H1 (cell line): ENCODE results near the gene NDUFA12. TPM values are rescaled to one million over a fixed set of nuclear protein-coding genes. Genes with fewer than 3 reads are reported as not detected.

Experiments used
- CBX5 ChIP-seq: fragments of 300-800, 300-1000 bp; sonication (generic); IDR thresholded peaks from 2 replicates; pipeline ENCODE4 v1.7.1; 2016; ENCODE audit warnings: antibody characterized with exemption, low read length, low read depth
- CHD1 ChIP-seq: IDR thresholded peaks from 2 replicates; pipeline ENCODE4 v1.6.1; 2012; ENCODE audit warnings: low read depth, low read length, improper control_type of control experiment
- HDAC2 ChIP-seq, 2 experiments: fragments of 300-600 bp in 1 of 2; sonication (generic) in 1 of 2; IDR thresholded peaks; 2 replicates each; pipeline ENCODE4 v1.6.1; 2011 to 2012; ENCODE audit warnings: low read depth in 2 of 2, low read length in 2 of 2, mild to moderate bottlenecking in 2 of 2, moderate library complexity in 2 of 2, borderline replicate concordance in 1 of 2, inconsistent platforms in 1 of 2
- JUND ChIP-seq: IDR thresholded peaks from 2 replicates; pipeline ENCODE4 v1.6.1; 2011; ENCODE audit warnings: mild to moderate bottlenecking, improper control_type of control experiment, low read length
- RXRA ChIP-seq: IDR thresholded peaks from 2 replicates; pipeline ENCODE4 v1.6.1; 2011; ENCODE audit warnings: low read depth, mild to moderate bottlenecking, low read length, moderate library complexity; ENCODE audit not compliant: insufficient read depth
- SIN3A ChIP-seq, 2 experiments: IDR thresholded peaks in 1 of 2; conservative IDR thresholded peaks in 1 of 2; 2 replicates each; pipeline ENCODE4 v1.6.1; 2011 to 2012; ENCODE audit warnings: low read length in 2 of 2, improper control_type of control experiment in 1 of 2, low read depth in 1 of 2, mild to moderate bottlenecking in 1 of 2
- ZNF274 ChIP-seq: IDR thresholded peaks from 2 replicates; pipeline ENCODE4 v1.7.0; 2012; ENCODE audit warnings: low read length, borderline replicate concordance; ENCODE audit errors: extremely low read depth
- polyA plus RNA-seq, 7 experiments: library from polyadenylated mRNA; depleted of rRNA in 3 of 7; stranded (reverse) in 5 of 7; unstranded in 2 of 7; fragments of >200 nt in 5 of 7; fragments of 200-250 nt in 2 of 7; gene quantifications; 1 replicate in 5 of 7; 2 replicates in 1 of 7; 4 replicates in 1 of 7; pipeline versions ENCODE4 v1.2.1 to v1.2.3, GENCODE V29; 2011 to 2013; ENCODE audit warnings: missing spikeins in 2 of 7, mixed read lengths in 2 of 7
- total RNA-seq: library from RNA; stranded (reverse); fragmentation: NEBNext Ultra II Directional; extraction: Animal tissue kit (Norgen Biotek cat#: 25700); gene quantifications from 2 replicates; pipeline ENCODE4 v1.2.1, GENCODE V29; 2021
- TF ChIP-seq, protein P1 (sequence below): fragments of 300-600 bp; sonication (generic); IDR thresholded peaks from 2 replicates; pipeline ENCODE4 v1.7.1; 2012; ENCODE audit warnings: low read length, moderate library complexity, mild to moderate bottlenecking, inconsistent platforms; ENCODE audit not compliant: insufficient replicate concordance
- TF ChIP-seq, protein P2 (sequence below): IDR thresholded peaks from 2 replicates; pipeline ENCODE4 v1.6.1; 2012; ENCODE audit warnings: inconsistent platforms
- TF ChIP-seq, protein P3 (sequence below): IDR thresholded peaks from 2 replicates; pipeline ENCODE4 v1.6.1; 2011; ENCODE audit warnings: low read depth, mild to moderate bottlenecking, low read length; ENCODE audit not compliant: insufficient read depth

NDUFA12 gene
- total and polyA plus RNA-seq, 2 of the 8 experiments (the other 6 are each of a cell fraction or from before 2014, with no cell fraction given): 98.1 to 157 TPM

DNA sequence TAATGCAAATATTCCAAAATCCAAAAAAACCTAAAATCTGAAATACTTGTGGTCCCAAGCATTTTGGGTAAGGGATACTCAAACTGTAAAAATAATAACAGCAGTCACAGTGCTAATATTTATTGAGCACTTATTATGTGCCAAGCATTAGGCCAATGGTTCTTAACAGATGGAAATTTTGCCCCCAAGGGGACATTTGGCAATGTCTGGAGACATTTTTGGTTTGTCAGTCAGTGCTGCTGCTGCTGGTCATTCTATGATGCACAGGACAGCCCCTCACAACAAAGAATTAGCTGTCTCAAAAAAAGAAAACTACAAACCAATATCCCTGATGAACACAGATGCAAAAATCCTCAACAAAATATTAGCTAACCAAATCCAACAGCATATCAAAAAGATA is 5.8 kb downstream of the NDUFA12 start (continued):
- TF ChIP-seq, protein P1, sequence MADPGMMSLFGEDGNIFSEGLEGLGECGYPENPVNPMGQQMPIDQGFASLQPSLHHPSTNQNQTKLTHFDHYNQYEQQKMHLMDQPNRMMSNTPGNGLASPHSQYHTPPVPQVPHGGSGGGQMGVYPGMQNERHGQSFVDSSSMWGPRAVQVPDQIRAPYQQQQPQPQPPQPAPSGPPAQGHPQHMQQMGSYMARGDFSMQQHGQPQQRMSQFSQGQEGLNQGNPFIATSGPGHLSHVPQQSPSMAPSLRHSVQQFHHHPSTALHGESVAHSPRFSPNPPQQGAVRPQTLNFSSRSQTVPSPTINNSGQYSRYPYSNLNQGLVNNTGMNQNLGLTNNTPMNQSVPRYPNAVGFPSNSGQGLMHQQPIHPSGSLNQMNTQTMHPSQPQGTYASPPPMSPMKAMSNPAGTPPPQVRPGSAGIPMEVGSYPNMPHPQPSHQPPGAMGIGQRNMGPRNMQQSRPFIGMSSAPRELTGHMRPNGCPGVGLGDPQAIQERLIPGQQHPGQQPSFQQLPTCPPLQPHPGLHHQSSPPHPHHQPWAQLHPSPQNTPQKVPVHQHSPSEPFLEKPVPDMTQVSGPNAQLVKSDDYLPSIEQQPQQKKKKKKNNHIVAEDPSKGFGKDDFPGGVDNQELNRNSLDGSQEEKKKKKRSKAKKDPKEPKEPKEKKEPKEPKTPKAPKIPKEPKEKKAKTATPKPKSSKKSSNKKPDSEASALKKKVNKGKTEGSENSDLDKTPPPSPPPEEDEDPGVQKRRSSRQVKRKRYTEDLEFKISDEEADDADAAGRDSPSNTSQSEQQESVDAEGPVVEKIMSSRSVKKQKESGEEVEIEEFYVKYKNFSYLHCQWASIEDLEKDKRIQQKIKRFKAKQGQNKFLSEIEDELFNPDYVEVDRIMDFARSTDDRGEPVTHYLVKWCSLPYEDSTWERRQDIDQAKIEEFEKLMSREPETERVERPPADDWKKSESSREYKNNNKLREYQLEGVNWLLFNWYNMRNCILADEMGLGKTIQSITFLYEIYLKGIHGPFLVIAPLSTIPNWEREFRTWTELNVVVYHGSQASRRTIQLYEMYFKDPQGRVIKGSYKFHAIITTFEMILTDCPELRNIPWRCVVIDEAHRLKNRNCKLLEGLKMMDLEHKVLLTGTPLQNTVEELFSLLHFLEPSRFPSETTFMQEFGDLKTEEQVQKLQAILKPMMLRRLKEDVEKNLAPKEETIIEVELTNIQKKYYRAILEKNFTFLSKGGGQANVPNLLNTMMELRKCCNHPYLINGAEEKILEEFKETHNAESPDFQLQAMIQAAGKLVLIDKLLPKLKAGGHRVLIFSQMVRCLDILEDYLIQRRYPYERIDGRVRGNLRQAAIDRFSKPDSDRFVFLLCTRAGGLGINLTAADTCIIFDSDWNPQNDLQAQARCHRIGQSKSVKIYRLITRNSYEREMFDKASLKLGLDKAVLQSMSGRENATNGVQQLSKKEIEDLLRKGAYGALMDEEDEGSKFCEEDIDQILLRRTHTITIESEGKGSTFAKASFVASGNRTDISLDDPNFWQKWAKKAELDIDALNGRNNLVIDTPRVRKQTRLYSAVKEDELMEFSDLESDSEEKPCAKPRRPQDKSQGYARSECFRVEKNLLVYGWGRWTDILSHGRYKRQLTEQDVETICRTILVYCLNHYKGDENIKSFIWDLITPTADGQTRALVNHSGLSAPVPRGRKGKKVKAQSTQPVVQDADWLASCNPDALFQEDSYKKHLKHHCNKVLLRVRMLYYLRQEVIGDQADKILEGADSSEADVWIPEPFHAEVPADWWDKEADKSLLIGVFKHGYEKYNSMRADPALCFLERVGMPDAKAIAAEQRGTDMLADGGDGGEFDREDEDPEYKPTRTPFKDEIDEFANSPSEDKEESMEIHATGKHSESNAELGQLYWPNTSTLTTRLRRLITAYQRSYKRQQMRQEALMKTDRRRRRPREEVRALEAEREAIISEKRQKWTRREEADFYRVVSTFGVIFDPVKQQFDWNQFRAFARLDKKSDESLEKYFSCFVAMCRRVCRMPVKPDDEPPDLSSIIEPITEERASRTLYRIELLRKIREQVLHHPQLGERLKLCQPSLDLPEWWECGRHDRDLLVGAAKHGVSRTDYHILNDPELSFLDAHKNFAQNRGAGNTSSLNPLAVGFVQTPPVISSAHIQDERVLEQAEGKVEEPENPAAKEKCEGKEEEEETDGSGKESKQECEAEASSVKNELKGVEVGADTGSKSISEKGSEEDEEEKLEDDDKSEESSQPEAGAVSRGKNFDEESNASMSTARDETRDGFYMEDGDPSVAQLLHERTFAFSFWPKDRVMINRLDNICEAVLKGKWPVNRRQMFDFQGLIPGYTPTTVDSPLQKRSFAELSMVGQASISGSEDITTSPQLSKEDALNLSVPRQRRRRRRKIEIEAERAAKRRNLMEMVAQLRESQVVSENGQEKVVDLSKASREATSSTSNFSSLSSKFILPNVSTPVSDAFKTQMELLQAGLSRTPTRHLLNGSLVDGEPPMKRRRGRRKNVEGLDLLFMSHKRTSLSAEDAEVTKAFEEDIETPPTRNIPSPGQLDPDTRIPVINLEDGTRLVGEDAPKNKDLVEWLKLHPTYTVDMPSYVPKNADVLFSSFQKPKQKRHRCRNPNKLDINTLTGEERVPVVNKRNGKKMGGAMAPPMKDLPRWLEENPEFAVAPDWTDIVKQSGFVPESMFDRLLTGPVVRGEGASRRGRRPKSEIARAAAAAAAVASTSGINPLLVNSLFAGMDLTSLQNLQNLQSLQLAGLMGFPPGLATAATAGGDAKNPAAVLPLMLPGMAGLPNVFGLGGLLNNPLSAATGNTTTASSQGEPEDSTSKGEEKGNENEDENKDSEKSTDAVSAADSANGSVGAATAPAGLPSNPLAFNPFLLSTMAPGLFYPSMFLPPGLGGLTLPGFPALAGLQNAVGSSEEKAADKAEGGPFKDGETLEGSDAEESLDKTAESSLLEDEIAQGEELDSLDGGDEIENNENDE: no peak
- TF ChIP-seq, protein P2, sequence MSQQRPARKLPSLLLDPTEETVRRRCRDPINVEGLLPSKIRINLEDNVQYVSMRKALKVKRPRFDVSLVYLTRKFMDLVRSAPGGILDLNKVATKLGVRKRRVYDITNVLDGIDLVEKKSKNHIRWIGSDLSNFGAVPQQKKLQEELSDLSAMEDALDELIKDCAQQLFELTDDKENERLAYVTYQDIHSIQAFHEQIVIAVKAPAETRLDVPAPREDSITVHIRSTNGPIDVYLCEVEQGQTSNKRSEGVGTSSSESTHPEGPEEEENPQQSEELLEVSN: no peak
- TF ChIP-seq, protein P3, sequence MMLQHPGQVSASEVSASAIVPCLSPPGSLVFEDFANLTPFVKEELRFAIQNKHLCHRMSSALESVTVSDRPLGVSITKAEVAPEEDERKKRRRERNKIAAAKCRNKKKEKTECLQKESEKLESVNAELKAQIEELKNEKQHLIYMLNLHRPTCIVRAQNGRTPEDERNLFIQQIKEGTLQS: no peak
- no peak for TF ChIP-seq JUND
- TF ChIP-seq ZNF274: no peak
- no peak for TF ChIP-seq CHD1
- no peak for TF ChIP-seq SIN3A (conservative IDR thresholded peaks at IDR 0.05 in 1 of 2, IDR thresholded peaks at IDR 0.05 in 1 of 2; ENCODE audit: low read depth in 1 of 2, low read length in 2 of 2)
- no peak for TF ChIP-seq RXRA
- no peak for TF ChIP-seq CBX5
- no peak for TF ChIP-seq HDAC2 (IDR thresholded peaks at IDR 0.05; ENCODE audit: borderline replicate concordance in 1 of 2, low read depth in 2 of 2, low read length in 2 of 2)
